ENCODE measurements around the gene LSM3.

DNA sequence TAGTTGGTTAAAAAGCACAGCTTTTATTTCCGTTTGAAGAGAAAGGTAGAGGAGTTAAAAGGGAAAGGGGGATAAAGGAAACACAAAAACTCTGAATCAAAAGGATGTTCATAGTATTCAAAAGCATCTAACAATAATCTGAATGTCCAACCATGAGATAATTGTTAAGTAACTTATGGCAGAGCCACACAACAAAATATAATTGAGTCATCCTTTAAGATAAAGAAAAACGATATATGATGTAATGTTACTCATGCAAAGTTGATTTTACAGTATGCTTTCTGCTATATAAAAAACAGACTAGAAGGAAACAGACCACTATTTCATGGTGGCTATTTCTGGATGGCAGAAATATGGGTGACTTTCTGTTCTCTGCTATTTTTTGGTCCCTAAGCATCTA is 4.1 kb upstream of the LSM3 start:
- no peak for TF ChIP-seq POLR2A (IDR thresholded peaks at IDR 0.05)
- TF ChIP-seq, protein P1, sequence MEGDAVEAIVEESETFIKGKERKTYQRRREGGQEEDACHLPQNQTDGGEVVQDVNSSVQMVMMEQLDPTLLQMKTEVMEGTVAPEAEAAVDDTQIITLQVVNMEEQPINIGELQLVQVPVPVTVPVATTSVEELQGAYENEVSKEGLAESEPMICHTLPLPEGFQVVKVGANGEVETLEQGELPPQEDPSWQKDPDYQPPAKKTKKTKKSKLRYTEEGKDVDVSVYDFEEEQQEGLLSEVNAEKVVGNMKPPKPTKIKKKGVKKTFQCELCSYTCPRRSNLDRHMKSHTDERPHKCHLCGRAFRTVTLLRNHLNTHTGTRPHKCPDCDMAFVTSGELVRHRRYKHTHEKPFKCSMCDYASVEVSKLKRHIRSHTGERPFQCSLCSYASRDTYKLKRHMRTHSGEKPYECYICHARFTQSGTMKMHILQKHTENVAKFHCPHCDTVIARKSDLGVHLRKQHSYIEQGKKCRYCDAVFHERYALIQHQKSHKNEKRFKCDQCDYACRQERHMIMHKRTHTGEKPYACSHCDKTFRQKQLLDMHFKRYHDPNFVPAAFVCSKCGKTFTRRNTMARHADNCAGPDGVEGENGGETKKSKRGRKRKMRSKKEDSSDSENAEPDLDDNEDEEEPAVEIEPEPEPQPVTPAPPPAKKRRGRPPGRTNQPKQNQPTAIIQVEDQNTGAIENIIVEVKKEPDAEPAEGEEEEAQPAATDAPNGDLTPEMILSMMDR (IDR thresholded peaks at IDR 0.05 in 4 of 5, conservative IDR thresholded peaks at IDR 0.05 in 1 of 5), result no peak

All from gastrocnemius medialis (tissue), 4 donors.